ENCODE data around the gene SPTBN1.
A peak's percentile ranks its signal among the peaks of the same experiment; 100 is the strongest.

SPTBN1 gene

GRCh38 chr2:54455563-54456361 is at the start of gene SPTBN1:
TSS of gene SPTBN1 (plus strand) at chr2:54456327. CDS start at chr2:54526419, 70,092 bp downstream.
- DNase-seq: peak; percentile 56

GRCh38 chr2:54407693-54408092 is 48.4 kb upstream of the SPTBN1 start:
- DNase-seq: no peak

GRCh38 chr2:54408288-54408687 is 47.8 kb upstream of the SPTBN1 start:
- DNase-seq: no peak

- no peak for DNase-seq
These were observed 46.4 kb upstream of the SPTBN1 start for GRCh38 chr2:54409752-54410151.

GRCh38 chr2:54411801-54412354 is 44.2 kb upstream of the SPTBN1 start:
- no peak for DNase-seq

GRCh38 chr2:54416166-54416813 is 39.8 kb upstream of the SPTBN1 start:
- no peak for DNase-seq

- DNase-seq: no peak
These were observed 39.2 kb upstream of the SPTBN1 start for GRCh38 chr2:54416938-54417337.

GRCh38 chr2:54417577-54417976 is 38.5 kb upstream of the SPTBN1 start:
- DNase-seq: no peak

GRCh38 chr2:54419388-54419787 is 36.7 kb upstream of the SPTBN1 start:
- DNase-seq: no peak

- DNase-seq: no peak
These were observed 36.1 kb upstream of the SPTBN1 start for GRCh38 chr2:54419855-54420523.

GRCh38 chr2:54420524-54421172 is 35.5 kb upstream of the SPTBN1 start:
- DNase-seq: no peak

GRCh38 chr2:54422072-54422581 is 34.0 kb upstream of the SPTBN1 start:
- DNase-seq: no peak

- no peak for DNase-seq
These were observed 32.9 kb upstream of the SPTBN1 start for GRCh38 chr2:54423213-54423612.

- no peak for DNase-seq
These were observed 31.5 kb upstream of the SPTBN1 start for GRCh38 chr2:54424555-54425163.

GRCh38 chr2:54428108-54428831 is 27.9 kb upstream of the SPTBN1 start:
- DNase-seq: no peak

- DNase-seq: no peak
These were observed 27.1 kb upstream of the SPTBN1 start for GRCh38 chr2:54429054-54429453.

- no peak for DNase-seq
These were observed 26.1 kb upstream of the SPTBN1 start for GRCh38 chr2:54429811-54430551.

GRCh38 chr2:54430649-54431048 is 25.5 kb upstream of the SPTBN1 start:
- DNase-seq: no peak

- DNase-seq: no peak
These were observed 23.7 kb upstream of the SPTBN1 start for GRCh38 chr2:54432251-54433015.

- DNase-seq: no peak
These were observed 21.9 kb upstream of the SPTBN1 start for GRCh38 chr2:54434229-54434628.
